Inferior parietal cortex (tissue), 1 donor: ENCODE measurements around the gene CCNA1.
A peak's percentile ranks its signal among the peaks of the same experiment; 100 is the strongest.

Experiments used
- DNase-seq: peaks from one replicate; pipeline ENCODE4 v3.0.0-alpha.2; 2016; ENCODE audit errors: extremely low spot score

The CCNA1 gene

GRCh38 chr13:36453516-36453915 is 21.2 kb downstream of the CCNA1 start:
- peak; percentile 47 for DNase-seq

- no peak for DNase-seq
Observed at GRCh38 chr13:36454121-36454520, 21.8 kb downstream of the CCNA1 start.

- DNase-seq = no peak
Observed at GRCh38 chr13:36454987-36455386, 22.7 kb downstream of the CCNA1 start.

GRCh38 chr13:36456577-36456976 is 24.3 kb downstream of the CCNA1 start:
- no peak for DNase-seq

GRCh38 chr13:36461506-36461905 is 29.2 kb downstream of the CCNA1 start:
- peak; percentile 43 for DNase-seq

- DNase-seq = no peak
Observed at GRCh38 chr13:36475468-36475867, 43.2 kb downstream of the CCNA1 start.

GRCh38 chr13:36476661-36477060 is 44.4 kb downstream of the CCNA1 start:
- DNase-seq = no peak

- DNase-seq = no peak
Observed at GRCh38 chr13:36480726-36481427, 48.6 kb downstream of the CCNA1 start.

GRCh38 chr13:36490055-36490454 is 57.8 kb downstream of the CCNA1 start:
- no peak for DNase-seq
